Measurements from ENCODE around the gene KRTAP9-8.
A peak's percentile ranks its signal among the peaks of the same experiment; 100 is the strongest.
"Not testable (repeated sequence)": the region's sequence is repeated elsewhere in the genome, so short reads cannot be mapped to it uniquely, and the experiment has no call there.

KRTAP9-8 gene

GRCh38 chr17:41237949-41238437 lies at the start of gene KRTAP9-8:
TSS of gene KRTAP9-8 (plus strand) at chr17:41237999. CDS start at chr17:41238052, 53 bp downstream.
- not testable (repeated sequence) for DNase-seq

- not testable (repeated sequence) for DNase-seq
Observed at GRCh38 chr17:41189837-41190318, 47.9 kb upstream of the KRTAP9-8 start, which contains the start of gene KRTAP9-1. TSS of gene KRTAP9-1 (plus strand) at chr17:41189887. CDS start at chr17:41189887, 0 bp downstream.

GRCh38 chr17:41190328-41190727 lies 47.5 kb upstream of the KRTAP9-8 start:
- no peak for DNase-seq

GRCh38 chr17:41196068-41196467 lies 41.7 kb upstream of the KRTAP9-8 start:
- no peak for DNase-seq

- DNase-seq: no peak
Observed at GRCh38 chr17:41199421-41200078, 38.2 kb upstream of the KRTAP9-8 start.

- DNase-seq: peak; percentile 71
Observed at GRCh38 chr17:41211845-41212466, 25.8 kb upstream of the KRTAP9-8 start.

- DNase-seq: peak; percentile 76
Observed at GRCh38 chr17:41212524-41213169, 25.2 kb upstream of the KRTAP9-8 start.

- no peak for DNase-seq
Observed at GRCh38 chr17:41215681-41216080, 22.1 kb upstream of the KRTAP9-8 start.

- DNase-seq: no peak
Observed at GRCh38 chr17:41223821-41224220, 14.0 kb upstream of the KRTAP9-8 start.

GRCh38 chr17:41226051-41226450 lies 11.7 kb upstream of the KRTAP9-8 start:
- no peak for DNase-seq

- not testable (repeated sequence) for DNase-seq
Observed at GRCh38 chr17:41226598-41227095, 11.2 kb upstream of the KRTAP9-8 start, which contains the start of gene KRTAP9-2. TSS of gene KRTAP9-2 (plus strand) at chr17:41226648. CDS start at chr17:41226655, 7 bp downstream.

GRCh38 chr17:41230094-41230493 lies 7.7 kb upstream of the KRTAP9-8 start:
- no peak for DNase-seq

- DNase-seq: no peak
Observed at GRCh38 chr17:41231731-41232130, 6.1 kb upstream of the KRTAP9-8 start.

GRCh38 chr17:41232399-41233105 lies 5.2 kb upstream of the KRTAP9-8 start, which contains the start of gene KRTAP9-3:
TSS of gene KRTAP9-3 (plus strand) at chr17:41232449. CDS start at chr17:41232502, 53 bp downstream.
- not testable (repeated sequence) for DNase-seq

GRCh38 chr17:41237116-41237515 lies 683 bp upstream of the KRTAP9-8 start:
- DNase-seq: not testable (repeated sequence)

GRCh38 chr17:41246995-41247787 lies 9.4 kb downstream of the KRTAP9-8 start:
- not testable (repeated sequence) for DNase-seq

GRCh38 chr17:41249637-41250240 lies 11.9 kb downstream of the KRTAP9-8 start, which contains the start of gene KRTAP9-4:
TSS of gene KRTAP9-4 (plus strand) at chr17:41249687. CDS start at chr17:41249721, 34 bp downstream.
- not testable (repeated sequence) for DNase-seq

GRCh38 chr17:41251261-41251660 lies 13.5 kb downstream of the KRTAP9-8 start:
- no peak for DNase-seq

- no peak for DNase-seq
Observed at GRCh38 chr17:41254861-41255260, 17.1 kb downstream of the KRTAP9-8 start.

GRCh38 chr17:41255381-41256290 lies 17.8 kb downstream of the KRTAP9-8 start, which contains the start of gene KRTAP9-9:
TSS of gene KRTAP9-9 (plus strand) at chr17:41255384.
- not testable (repeated sequence) for DNase-seq
